ENCODE measurements around the gene CHID1.
A peak's percentile ranks its signal among the peaks of the same experiment; 100 is the strongest.

Gene CHID1

DNA sequence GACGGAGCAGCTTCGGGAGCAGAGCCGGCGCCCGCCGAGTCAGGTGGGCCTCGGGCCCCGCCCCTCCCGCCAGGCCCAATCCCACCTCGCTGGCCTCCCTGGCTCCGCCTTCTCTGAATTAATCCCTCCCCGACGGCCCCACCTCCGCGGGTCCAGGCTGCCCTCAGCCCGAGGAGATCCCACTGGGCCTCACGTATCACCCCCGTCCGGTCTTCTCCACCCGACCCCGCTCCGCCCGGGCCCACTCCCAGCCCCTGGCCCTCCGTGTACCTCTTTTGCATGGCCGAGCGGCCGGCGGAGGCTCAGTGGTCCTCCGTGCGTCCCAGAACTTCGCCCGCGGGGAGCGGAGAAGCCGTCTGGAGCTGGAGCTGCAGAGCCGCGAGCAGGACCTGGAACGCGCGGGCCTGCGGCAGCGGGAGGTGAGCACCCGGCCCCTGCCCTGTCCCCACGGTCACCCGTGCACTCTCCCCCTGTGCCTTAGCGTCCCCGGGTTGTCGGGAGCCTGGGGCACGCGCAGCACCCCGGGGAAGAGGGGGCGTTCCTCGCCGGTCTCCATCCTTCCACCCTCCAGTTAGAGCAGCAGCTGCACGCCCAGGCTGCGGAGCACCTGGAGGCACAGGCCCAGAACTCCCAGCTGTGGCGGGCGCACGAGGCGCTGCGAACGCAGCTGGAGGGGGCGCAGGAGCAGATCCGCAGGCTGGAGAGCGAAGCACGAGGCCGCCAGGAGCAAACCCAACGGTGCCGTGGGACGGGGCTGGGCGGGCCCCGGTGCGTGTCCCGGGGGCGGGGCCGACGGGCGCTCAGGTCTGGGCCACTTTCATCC is 80.1 kb downstream of the CHID1 start:
- TF ChIP-seq, protein P1, sequence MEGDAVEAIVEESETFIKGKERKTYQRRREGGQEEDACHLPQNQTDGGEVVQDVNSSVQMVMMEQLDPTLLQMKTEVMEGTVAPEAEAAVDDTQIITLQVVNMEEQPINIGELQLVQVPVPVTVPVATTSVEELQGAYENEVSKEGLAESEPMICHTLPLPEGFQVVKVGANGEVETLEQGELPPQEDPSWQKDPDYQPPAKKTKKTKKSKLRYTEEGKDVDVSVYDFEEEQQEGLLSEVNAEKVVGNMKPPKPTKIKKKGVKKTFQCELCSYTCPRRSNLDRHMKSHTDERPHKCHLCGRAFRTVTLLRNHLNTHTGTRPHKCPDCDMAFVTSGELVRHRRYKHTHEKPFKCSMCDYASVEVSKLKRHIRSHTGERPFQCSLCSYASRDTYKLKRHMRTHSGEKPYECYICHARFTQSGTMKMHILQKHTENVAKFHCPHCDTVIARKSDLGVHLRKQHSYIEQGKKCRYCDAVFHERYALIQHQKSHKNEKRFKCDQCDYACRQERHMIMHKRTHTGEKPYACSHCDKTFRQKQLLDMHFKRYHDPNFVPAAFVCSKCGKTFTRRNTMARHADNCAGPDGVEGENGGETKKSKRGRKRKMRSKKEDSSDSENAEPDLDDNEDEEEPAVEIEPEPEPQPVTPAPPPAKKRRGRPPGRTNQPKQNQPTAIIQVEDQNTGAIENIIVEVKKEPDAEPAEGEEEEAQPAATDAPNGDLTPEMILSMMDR (IDR thresholded peaks at IDR 0.05; ENCODE audit: insufficient read depth, low read length, missing control alignments) = no peak
- POLR2A ChIA-PET = interaction anchor here (1.0 to 8.7 kb wide), 5 partner anchors 10 to 20 kb away, joined by 3 to 109 read pairs (median 3); partner anchors contain the start of genes PNPLA2, POLR2L and TSPAN4
- peak overlapping the region; percentile 43 for H3K4me3 ChIP-seq (ENCODE audit: low read depth, low read length)
- CTCF ChIA-PET = interaction anchor here (1.2 to 1.3 kb wide), 2 partner anchors 9 to 94 kb away, joined by 3 to 7 read pairs; no protein-coding TSS in a partner anchor
- DNase-seq (ENCODE audit: low read depth, low spot score) = no peak

DNA sequence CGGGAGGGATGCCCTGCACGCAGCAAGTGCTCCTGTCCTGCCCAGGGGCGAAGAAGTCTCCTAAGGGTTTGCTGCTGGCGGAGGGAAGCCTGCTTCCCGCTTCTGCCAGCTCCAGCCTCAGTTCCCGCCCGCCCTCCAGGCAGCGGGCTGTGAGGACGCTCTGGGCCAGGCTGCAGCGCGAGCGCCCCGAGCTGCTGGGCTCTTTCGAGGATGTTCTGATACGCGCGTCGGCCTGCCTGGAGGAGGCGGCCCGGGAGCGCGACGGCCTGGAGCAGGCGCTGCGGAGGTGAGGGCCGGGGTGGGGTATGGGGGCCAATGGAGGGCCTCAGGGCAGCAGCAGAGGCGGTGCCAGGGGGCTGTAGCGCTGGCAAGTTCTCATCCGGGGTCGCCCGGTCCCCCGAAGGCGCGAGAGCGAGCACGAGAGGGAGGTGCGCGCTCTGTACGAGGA is 80.7 kb downstream of the CHID1 start:
- ChIA-PET CTCF (interaction anchor here (1.3 kb wide), 1 partner anchor 18 kb away, joined by 4 read pairs; no protein-coding TSS in a partner anchor), POLR2A (interaction anchor here (1.0 to 8.7 kb wide), 5 partner anchors 10 to 19 kb away, joined by 3 to 109 read pairs (median 3); partner anchors contain the start of genes PNPLA2, POLR2L and TSPAN4)
- DNase-seq (ENCODE audit: low read depth, low spot score) = no peak
- TF ChIP-seq, protein P1 (IDR thresholded peaks at IDR 0.05; ENCODE audit: insufficient read depth, low read length, missing control alignments) = no peak
- peak overlapping the region; percentile 33 for H3K4me3 ChIP-seq (ENCODE audit: low read depth, low read length)

DNA sequence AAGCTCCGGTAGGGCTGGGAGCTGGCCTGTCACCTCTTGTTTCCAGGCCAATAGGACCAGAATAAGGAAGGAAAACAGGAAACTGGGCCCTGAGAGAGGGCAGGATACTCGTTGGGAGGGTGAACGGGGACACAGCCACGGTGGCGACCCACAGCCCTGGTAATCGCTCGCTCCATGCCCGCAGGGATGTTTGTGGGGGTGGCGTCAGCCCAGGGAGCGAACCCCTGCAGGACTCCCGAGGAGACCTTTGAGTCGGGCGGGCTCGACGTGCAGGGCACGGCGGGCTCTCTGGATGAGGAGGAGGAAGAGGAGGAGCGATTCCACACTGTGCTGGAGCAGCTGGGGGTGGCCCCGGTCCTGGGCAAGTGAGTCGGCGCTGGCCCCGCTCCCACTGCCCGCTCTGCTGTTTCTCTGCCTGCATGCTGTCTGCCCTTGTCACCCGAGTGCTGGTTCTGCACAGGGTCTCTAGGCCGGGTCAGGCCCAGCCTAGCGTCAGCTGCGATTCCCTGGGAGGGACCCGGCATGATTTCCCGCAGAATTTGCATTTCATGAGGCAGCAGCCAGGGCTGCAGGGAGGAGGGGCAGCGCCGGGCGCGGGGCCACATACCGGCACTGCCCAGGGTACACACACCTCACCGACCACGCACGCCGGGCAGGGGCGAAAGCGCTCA is 81.3 kb downstream of the CHID1 start:
- TF ChIP-seq, protein P1 (IDR thresholded peaks at IDR 0.05; ENCODE audit: insufficient read depth, low read length, missing control alignments) = no peak
- POLR2A ChIA-PET = interaction anchor here (1.0 to 8.7 kb wide), 4 partner anchors 10 to 20 kb away, joined by 3 to 109 read pairs (median 50); partner anchors contain the start of genes PNPLA2, POLR2L, RPLP2 and TSPAN4

DNA sequence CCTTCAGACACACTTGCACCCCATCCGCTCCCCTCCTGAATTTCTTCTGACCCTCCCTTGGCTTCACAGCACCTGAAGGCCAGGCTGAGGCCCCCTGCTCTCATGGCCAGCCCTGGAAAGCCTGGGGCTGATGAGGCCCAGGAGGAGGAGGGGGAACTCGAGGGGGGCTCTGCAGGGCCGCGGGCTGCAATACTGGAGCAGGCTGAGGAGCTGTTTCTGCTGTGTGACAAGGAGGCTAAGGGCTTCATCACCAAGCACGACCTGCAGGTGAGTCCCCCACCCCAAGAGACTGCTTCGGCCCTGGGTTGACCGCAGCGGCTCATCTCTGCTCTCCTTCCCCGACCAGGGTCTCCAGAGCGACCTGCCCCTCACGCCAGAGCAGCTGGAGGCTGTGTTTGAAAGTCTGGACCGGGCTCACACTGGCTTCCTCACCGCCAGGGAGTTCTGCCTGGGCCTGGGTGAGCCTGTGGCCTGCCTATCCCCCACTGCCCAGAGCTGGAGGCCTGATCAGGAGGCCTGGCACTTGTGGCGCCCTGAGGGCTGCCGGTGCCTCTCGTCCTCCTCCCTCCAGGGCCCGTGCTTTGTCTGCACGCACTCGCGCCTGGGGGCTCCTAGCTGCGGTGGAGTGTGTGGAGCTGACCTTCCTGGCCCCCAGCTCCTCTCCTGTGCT is 82.0 kb downstream of the CHID1 start:
- ChIA-PET POLR2A (interaction anchor here (1.0 to 8.7 kb wide), 3 partner anchors 9 to 19 kb away, joined by 4 to 109 read pairs (median 96); partner anchors contain the start of genes PNPLA2, POLR2L, RPLP2 and TSPAN4), CTCF (interaction anchor here (1.0 to 1.4 kb wide), 3 partner anchors 12 to 70 kb away, joined by 3 to 4 read pairs (median 4); no protein-coding TSS in a partner anchor)
- DNase-seq (ENCODE audit: low read depth, low spot score) = no peak
- TF ChIP-seq, protein P1 (IDR thresholded peaks at IDR 0.05; ENCODE audit: insufficient read depth, low read length, missing control alignments) = no peak
- H3K4me3 ChIP-seq (ENCODE audit: low read depth, low read length) = no peak overlapping the region

More for the DNA sequence above, 81.3 kb downstream of the CHID1 start:
- CTCF ChIA-PET = interaction anchor here (1.0 to 1.3 kb wide), 2 partner anchors 18 to 69 kb away, joined by 3 to 4 read pairs; no protein-coding TSS in a partner anchor
- DNase-seq (ENCODE audit: low read depth, low spot score) = no peak
- H3K4me3 ChIP-seq (ENCODE audit: low read depth, low read length) = peak overlapping the region; percentile 33

DNA sequence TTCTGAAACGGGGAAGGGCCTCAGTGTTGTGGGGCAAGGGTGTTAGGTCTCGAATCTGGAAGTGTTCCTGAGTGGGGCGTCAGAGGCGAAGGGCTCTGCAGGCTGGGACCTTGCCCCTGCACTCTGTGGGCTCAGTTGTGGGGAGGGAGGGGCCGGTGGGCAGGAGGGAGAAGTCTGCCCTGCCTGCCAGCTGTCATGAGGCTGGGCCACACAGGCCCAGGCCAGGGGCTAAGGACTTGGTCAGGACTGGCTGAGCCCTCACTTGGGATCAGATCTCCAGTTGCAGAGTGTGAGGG is 82.8 kb downstream of the CHID1 start, which contains the start of gene CRACR2B:
CRACR2B (plus strand) TSS at position 23 of the 296 bp plus-strand sequence. CDS start 689 bp downstream, outside the sequence.
- no peak within 1 kb of the TSS for H3K4me3 ChIP-seq (ENCODE audit: low read depth, low read length)
- CTCF ChIA-PET = interaction anchor here (1.4 kb wide), 1 partner anchor 12 kb away, joined by 4 read pairs; no protein-coding TSS in a partner anchor
- TF ChIP-seq, protein P1 (IDR thresholded peaks at IDR 0.05; ENCODE audit: insufficient read depth, low read length, missing control alignments) = no peak
- DNase-seq (ENCODE audit: low read depth, low spot score) = no peak
- POLR2A ChIA-PET = interaction anchor here (8.7 kb wide), 1 partner anchor 17 kb away, joined by 109 read pairs; the partner anchor contains the start of genes POLR2L and TSPAN4
